GM12891 (cell line): ENCODE results near the gene PTBP2.

Experiments
- POLR2AphosphoS5 ChIP-seq: IDR thresholded peaks from 2 replicates; pipeline ENCODE4 v1.6.1; 2011; ENCODE audit warnings: low read depth, low read length, control low read depth
- TAF1 ChIP-seq: IDR thresholded peaks from 2 replicates; pipeline ENCODE4 v1.6.1; 2011; ENCODE audit warnings: low read depth, low read length, control low read depth

GRCh38 chr1:96749618-96750017 lies 28.0 kb downstream of the PTBP2 start:
- no peak for TF ChIP-seq POLR2AphosphoS5
- no peak for TF ChIP-seq TAF1
